Measurements from ENCODE around the gene SMIM38. TPM values are rescaled to one million over a fixed set of nuclear protein-coding genes. Genes with fewer than 3 reads are reported as not detected.
"Not testable (repeated sequence)": the region's sequence is repeated elsewhere in the genome, so short reads cannot be mapped to it uniquely, and the experiment has no call there.

The SMIM38 gene
- total RNA-seq, 1 donor from 2014 or later: 0.26 TPM

DNA sequence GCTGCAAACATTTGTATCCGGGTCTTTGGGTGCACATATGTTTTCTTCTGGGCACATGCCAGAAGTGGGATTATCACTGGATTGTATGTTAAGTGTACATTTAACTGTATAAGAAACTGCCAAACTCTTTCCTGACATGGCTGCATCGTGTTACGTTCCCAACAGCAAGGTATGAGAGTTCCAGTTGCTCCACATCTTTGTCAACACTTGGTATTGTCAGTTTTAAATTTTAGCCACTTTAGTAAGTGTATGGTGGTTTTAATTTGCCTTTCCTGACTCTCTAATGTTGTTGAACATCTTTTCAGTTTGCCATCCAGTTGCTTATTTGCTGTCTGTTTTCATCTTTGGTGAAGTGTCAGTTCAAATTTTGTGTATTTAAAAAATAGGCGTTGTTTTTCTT lies 22.5 kb upstream of the SMIM38 start:
- Histone ChIP-seq H3K27me3 (ENCODE audit: control insufficient read depth, insufficient read depth, low read length) (no peaks in the 10 kb centered on the region), H3K4me3 (ENCODE audit: low read depth, low read length) (no peak overlapping the region), H3K36me3 (ENCODE audit: control insufficient read depth, insufficient read depth, low read length) (no peaks in the 10 kb centered on the region)
- DNase-seq (ENCODE audit: low read depth) (no peak), FAIRE-seq (no peak)
- TF ChIP-seq, protein P1, sequence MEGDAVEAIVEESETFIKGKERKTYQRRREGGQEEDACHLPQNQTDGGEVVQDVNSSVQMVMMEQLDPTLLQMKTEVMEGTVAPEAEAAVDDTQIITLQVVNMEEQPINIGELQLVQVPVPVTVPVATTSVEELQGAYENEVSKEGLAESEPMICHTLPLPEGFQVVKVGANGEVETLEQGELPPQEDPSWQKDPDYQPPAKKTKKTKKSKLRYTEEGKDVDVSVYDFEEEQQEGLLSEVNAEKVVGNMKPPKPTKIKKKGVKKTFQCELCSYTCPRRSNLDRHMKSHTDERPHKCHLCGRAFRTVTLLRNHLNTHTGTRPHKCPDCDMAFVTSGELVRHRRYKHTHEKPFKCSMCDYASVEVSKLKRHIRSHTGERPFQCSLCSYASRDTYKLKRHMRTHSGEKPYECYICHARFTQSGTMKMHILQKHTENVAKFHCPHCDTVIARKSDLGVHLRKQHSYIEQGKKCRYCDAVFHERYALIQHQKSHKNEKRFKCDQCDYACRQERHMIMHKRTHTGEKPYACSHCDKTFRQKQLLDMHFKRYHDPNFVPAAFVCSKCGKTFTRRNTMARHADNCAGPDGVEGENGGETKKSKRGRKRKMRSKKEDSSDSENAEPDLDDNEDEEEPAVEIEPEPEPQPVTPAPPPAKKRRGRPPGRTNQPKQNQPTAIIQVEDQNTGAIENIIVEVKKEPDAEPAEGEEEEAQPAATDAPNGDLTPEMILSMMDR (IDR thresholded peaks at IDR 0.05; ENCODE audit: insufficient read depth, low read length, severe bottlenecking): no peak

DNA sequence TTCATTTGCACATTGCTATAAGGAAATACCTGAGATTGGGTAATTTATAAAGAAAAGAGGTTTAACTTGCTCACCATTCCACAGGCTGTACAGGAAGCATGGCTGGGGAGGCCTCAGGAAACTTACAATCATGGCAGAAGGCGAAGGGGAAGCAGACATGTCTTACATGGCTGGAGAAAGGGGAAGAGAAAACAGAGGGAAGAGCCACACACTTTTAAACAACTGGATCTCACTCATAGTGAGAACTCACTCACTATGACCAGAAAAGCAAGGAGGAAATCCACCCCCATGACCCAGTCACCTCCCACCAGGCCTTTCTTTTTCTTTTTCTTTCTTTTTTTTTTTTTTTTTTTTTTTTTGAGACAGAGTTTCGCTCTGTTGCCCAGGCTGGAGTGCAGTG lies 21.6 kb upstream of the SMIM38 start:
- not testable (repeated sequence) for H3K4me3 ChIP-seq (ENCODE audit: low read depth, low read length); DNase-seq (ENCODE audit: low read depth); H3K27me3 ChIP-seq (ENCODE audit: control insufficient read depth, insufficient read depth, low read length); FAIRE-seq; H3K36me3 ChIP-seq (ENCODE audit: control insufficient read depth, insufficient read depth, low read length)

DNA sequence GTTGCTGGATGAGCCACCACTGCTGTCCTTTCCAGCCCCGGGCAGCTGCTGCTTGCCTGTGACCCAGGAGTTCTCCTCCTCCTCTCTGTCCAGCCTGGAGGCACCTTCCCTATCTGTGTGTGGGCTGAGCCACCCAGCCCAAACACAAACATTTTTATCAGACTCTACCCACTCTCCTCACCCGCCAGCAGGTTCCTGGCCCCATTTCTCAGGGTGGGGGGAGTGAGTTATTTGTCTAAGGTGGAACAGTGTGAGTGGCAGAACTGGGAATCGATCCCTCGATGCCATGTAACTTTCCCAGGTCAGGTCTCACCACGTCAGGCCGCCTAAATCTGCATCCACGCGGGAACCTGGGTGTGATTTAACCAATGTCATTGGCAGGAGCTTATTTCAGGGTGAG lies 20.8 kb upstream of the SMIM38 start:
- DNase-seq (ENCODE audit: low read depth) (no peak), FAIRE-seq (no peak)
- Histone ChIP-seq H3K4me3 (ENCODE audit: low read depth, low read length) (no peak overlapping the region), H3K36me3 (ENCODE audit: control insufficient read depth, insufficient read depth, low read length) (no peaks in the 10 kb centered on the region), H3K27me3 (ENCODE audit: control insufficient read depth, insufficient read depth, low read length) (no peaks in the 10 kb centered on the region)
- TF ChIP-seq, protein P1 (IDR thresholded peaks at IDR 0.05; ENCODE audit: insufficient read depth, low read length, severe bottlenecking): no peak

- FAIRE-seq (no peak), DNase-seq (ENCODE audit: low read depth) (no peak)
- H3K27me3 ChIP-seq (ENCODE audit: control insufficient read depth, insufficient read depth, low read length): no peaks in the 10 kb centered on the region
- TF ChIP-seq, protein P1 (IDR thresholded peaks at IDR 0.05; ENCODE audit: insufficient read depth, low read length, severe bottlenecking): no peak
- H3K36me3 ChIP-seq (ENCODE audit: control insufficient read depth, insufficient read depth, low read length): no peaks in the 10 kb centered on the region
- no peak overlapping the region for H3K4me3 ChIP-seq (ENCODE audit: low read depth, low read length)
These were observed 20.0 kb upstream of the SMIM38 start for GRCh38 chr11:69135420-69136363.

- no peak for DNase-seq (ENCODE audit: low read depth)
- FAIRE-seq: no peak
- TF ChIP-seq, protein P1 (IDR thresholded peaks at IDR 0.05; ENCODE audit: insufficient read depth, low read length, severe bottlenecking): no peak
- no peaks in the 10 kb centered on the region for H3K27me3 ChIP-seq (ENCODE audit: control insufficient read depth, insufficient read depth, low read length)
- H3K4me3 ChIP-seq (ENCODE audit: low read depth, low read length): no peak overlapping the region
- no peaks in the 10 kb centered on the region for H3K36me3 ChIP-seq (ENCODE audit: control insufficient read depth, insufficient read depth, low read length)
These were observed 19.3 kb upstream of the SMIM38 start for GRCh38 chr11:69136471-69136870.

DNA sequence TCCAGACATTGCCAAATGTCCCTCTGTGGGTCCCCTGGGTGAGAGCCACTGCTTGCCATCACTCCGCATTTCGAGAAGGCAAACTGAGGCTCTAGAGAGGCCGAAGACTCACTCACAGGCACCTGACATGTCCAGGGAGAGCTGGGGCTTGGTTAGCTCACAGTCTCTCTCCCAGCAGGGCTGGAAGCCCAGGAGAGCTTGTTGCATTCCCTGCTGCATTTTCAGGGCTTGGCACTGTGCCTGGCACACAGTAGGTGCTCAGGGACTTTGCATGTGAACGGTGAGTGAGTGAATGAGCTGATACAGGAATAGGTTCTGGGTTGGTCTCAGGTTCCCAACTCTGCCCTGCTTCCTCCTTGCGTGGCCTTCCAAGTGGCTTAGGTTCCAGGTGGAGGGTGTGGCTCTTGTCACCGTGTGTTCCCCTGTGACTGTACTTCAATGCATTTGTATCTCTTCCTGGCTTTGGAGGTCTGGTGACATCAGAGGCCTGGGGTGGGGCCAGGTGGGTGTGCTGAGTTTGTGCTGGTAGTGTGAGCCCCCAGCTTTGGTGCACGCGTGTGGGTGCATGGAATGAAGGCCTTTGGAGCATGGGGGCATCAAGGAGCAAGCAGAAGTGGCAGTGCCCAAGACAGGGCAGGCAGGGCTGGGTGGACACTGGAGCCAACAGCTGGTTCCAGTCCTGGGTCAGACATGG lies 18.4 kb upstream of the SMIM38 start:
- FAIRE-seq: no peak
- no peak for DNase-seq (ENCODE audit: low read depth)
- TF ChIP-seq, protein P1 (IDR thresholded peaks at IDR 0.05; ENCODE audit: insufficient read depth, low read length, severe bottlenecking): no peak
- no peaks in the 10 kb centered on the region for H3K36me3 ChIP-seq (ENCODE audit: control insufficient read depth, insufficient read depth, low read length)
- no peaks in the 10 kb centered on the region for H3K27me3 ChIP-seq (ENCODE audit: control insufficient read depth, insufficient read depth, low read length)
- H3K4me3 ChIP-seq (ENCODE audit: low read depth, low read length): no peak overlapping the region
